Measurements from ENCODE around the gene PLEKHN1.

PLEKHN1 gene

GRCh38 chr1:980602-981395, 14.5 kb downstream of the PLEKHN1 start:
- peaks cover 0 to 40% (median 9%) of the 10 kb centered on the region in 5 experiments for H3K27me3 ChIP-seq (replicated peaks in 2 of 5; ENCODE audit: control insufficient read depth in 4 of 5, insufficient read depth in 5 of 5, low read length in 4 of 5)
- H3K27ac ChIP-seq (ENCODE audit: insufficient read depth in 1 of 2, low read depth in 1 of 2, low read length in 2 of 2, poor library complexity in 1 of 2, severe bottlenecking in 2 of 2), result no peak overlapping the region
- 86% methylated on average over 32 of the region's 35 CpGs for WGBS (ENCODE audit: insufficient coverage)
- H3K9me3 ChIP-seq (ENCODE audit: control extremely low read depth in 1 of 5, control insufficient read depth in 4 of 5, insufficient read depth in 2 of 5, low read depth in 1 of 5, low read length in 4 of 5), result no peaks in the 10 kb centered on the region
- no peak overlapping the region for H3K4me3 ChIP-seq (ENCODE audit: control insufficient read depth in 1 of 7, extremely low read depth in 1 of 7, insufficient read depth in 4 of 7, low read depth in 2 of 7, low read length in 6 of 7)
- DNase-seq, result no peak
- H3K4me1 ChIP-seq (ENCODE audit: control extremely low read depth in 1 of 4, control insufficient read depth in 4 of 4, insufficient read depth in 4 of 4, low read length in 3 of 4), result peaks cover 0 to 8% (median 6%) of the 10 kb centered on the region in 4 experiments
- ChIA-PET POLR2A (interaction anchor here (0.9 kb wide), 1 partner anchor 14 kb away, joined by 3 read pairs; no protein-coding TSS in a partner anchor), CTCF (interaction anchor here (0.9 to 6.5 kb wide), 8 partner anchors 12 to 82 kb away, joined by 3 to 58 read pairs (median 5); partner anchors contain the start of gene ISG15)
- no peaks in the 10 kb centered on the region for H3K36me3 ChIP-seq (ENCODE audit: control insufficient read depth in 4 of 4, insufficient read depth in 4 of 4, low read length in 3 of 4)

DNA sequence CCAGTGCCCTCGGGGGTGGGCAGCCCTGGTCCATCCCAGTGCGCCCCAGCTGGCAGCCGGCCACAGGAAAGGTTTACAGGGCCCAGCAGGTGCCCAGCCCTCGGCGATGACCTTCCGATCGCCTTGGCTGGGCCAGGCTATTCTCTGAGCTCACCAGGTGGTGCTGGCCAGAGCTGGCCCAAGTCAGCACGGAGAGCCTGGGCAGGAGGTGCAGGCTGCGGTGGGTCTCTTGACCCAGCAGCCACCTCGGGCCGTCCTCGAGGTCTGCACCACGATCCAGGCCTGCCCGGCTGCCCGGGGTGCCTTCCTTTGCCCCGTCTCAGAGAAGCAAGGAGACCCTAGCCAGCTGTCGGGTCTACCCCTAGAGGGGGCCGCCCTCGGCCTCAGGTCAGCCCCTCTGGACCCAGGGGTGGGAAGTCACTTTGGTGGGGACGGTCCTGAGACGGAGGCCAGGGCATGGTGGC, 15.2 kb downstream of the PLEKHN1 start:
- Histone ChIP-seq H3K9me3 (ENCODE audit: control extremely low read depth in 1 of 5, control insufficient read depth in 4 of 5, insufficient read depth in 2 of 5, low read depth in 1 of 5, low read length in 4 of 5) (no peaks in the 10 kb centered on the region), H3K36me3 (ENCODE audit: control insufficient read depth in 4 of 4, insufficient read depth in 4 of 4, low read length in 3 of 4) (no peaks in the 10 kb centered on the region), H3K27me3 (replicated peaks in 2 of 5; ENCODE audit: control insufficient read depth in 4 of 5, insufficient read depth in 5 of 5, low read length in 4 of 5) (peaks cover 0 to 43% (median 10%) of the 10 kb centered on the region in 5 experiments), H3K4me3 (ENCODE audit: control insufficient read depth in 1 of 7, extremely low read depth in 1 of 7, insufficient read depth in 4 of 7, low read depth in 2 of 7, low read length in 6 of 7) (no peak overlapping the region), H3K4me1 (ENCODE audit: control extremely low read depth in 1 of 4, control insufficient read depth in 4 of 4, insufficient read depth in 4 of 4, low read length in 3 of 4) (peaks cover 0 to 1% (median 0%) of the 10 kb centered on the region in 4 experiments), H3K27ac (ENCODE audit: insufficient read depth in 1 of 2, low read depth in 1 of 2, low read length in 2 of 2, poor library complexity in 1 of 2, severe bottlenecking in 2 of 2) (no peak overlapping the region)
- DNase-seq, result no peak
- CTCF ChIA-PET, result interaction anchor here (1.2 to 6.5 kb wide), 7 partner anchors 11 to 81 kb away, joined by 3 to 58 read pairs (median 6); partner anchors contain the start of genes AGRN and ISG15
- WGBS (ENCODE audit: insufficient coverage), result 92% methylated on average over 18 of the region's 21 CpGs
- POLR2A ChIA-PET, result interaction anchor here (0.9 kb wide), 1 partner anchor 14 kb away, joined by 3 read pairs; no protein-coding TSS in a partner anchor

GRCh38 chr1:981955-982558, 15.8 kb downstream of the PLEKHN1 start, which contains the start of gene PERM1:
TSS of gene PERM1 (minus strand) at chr1:982093. CDS start at chr1:981029, 1,064 bp downstream.
- H3K27ac ChIP-seq (ENCODE audit: insufficient read depth in 1 of 2, low read depth in 1 of 2, low read length in 2 of 2, poor library complexity in 1 of 2, severe bottlenecking in 2 of 2), result no peak within 1 kb of the TSS
- H3K4me1 ChIP-seq (ENCODE audit: control extremely low read depth in 1 of 4, control insufficient read depth in 4 of 4, insufficient read depth in 4 of 4, low read length in 3 of 4), result peaks cover 0 to 1% (median 0%) of the 10 kb centered on the region in 4 experiments
- H3K36me3 ChIP-seq (ENCODE audit: control insufficient read depth in 4 of 4, insufficient read depth in 4 of 4, low read length in 3 of 4), result no peaks in the 10 kb centered on the region
- ChIA-PET POLR2A (interaction anchor here (0.9 kb wide), 1 partner anchor 13 kb away, joined by 3 read pairs; no protein-coding TSS in a partner anchor), CTCF (interaction anchor here (1.2 to 6.5 kb wide), 11 partner anchors 11 to 268 kb away, joined by 3 to 58 read pairs (median 5); partner anchors contain the start of genes AGRN, ISG15 and PLEKHN1)
- no peaks in the 10 kb centered on the region for H3K9me3 ChIP-seq (ENCODE audit: control extremely low read depth in 1 of 5, control insufficient read depth in 4 of 5, insufficient read depth in 2 of 5, low read depth in 1 of 5, low read length in 4 of 5)
- peaks cover 0 to 47% (median 10%) of the 10 kb centered on the region in 5 experiments for H3K27me3 ChIP-seq (replicated peaks in 2 of 5; ENCODE audit: control insufficient read depth in 4 of 5, insufficient read depth in 5 of 5, low read length in 4 of 5)
- no peak for DNase-seq
- no peak within 1 kb of the TSS for H3K4me3 ChIP-seq (ENCODE audit: control insufficient read depth in 1 of 7, extremely low read depth in 1 of 7, insufficient read depth in 4 of 7, low read depth in 2 of 7, low read length in 6 of 7)
- WGBS (ENCODE audit: insufficient coverage), result 67% methylated on average over 28 of the region's 28 CpGs

DNA sequence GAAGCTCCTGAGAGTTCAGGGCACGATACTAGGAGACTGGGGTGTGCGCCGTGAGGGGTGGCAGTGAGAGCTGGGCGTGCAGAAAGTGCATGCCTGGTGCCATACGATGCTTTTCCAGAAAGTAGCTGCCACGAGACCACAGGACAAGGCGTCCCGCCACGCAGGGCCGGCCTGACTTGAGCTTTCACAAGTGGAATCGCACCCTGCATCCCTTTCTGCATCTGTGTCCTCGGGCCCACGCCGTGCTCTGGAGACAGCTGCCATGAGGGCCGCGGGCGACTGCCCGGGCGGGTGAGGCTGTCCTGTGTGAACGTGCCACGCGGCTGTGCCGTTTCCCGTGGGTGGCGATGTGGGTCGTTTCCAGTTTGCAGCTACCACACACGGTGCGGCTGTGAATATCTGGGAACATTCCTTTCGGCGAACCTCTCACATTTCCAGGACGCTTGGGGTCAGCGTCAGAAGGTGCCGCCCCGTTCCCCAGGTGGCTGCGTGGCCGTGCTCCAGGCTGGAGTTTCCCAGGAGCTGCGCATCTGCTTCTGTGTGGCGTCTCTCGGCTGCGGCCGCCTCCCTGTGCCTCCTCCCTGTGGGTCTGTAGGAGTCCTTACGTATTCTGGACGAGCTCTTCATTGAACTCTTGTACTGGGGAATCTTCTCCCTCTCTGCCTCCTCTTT, 16.6 kb downstream of the PLEKHN1 start:
- H3K4me3 ChIP-seq (ENCODE audit: control insufficient read depth in 1 of 7, extremely low read depth in 1 of 7, insufficient read depth in 4 of 7, low read depth in 2 of 7, low read length in 6 of 7), result no peak overlapping the region
- peaks cover 0 to 1% (median 0%) of the 10 kb centered on the region in 4 experiments for H3K4me1 ChIP-seq (ENCODE audit: control extremely low read depth in 1 of 4, control insufficient read depth in 4 of 4, insufficient read depth in 4 of 4, low read length in 3 of 4)
- no peak for DNase-seq
- H3K27ac ChIP-seq (ENCODE audit: insufficient read depth in 1 of 2, low read depth in 1 of 2, low read length in 2 of 2, poor library complexity in 1 of 2, severe bottlenecking in 2 of 2), result no peak overlapping the region
- H3K27me3 ChIP-seq (replicated peaks in 2 of 5; ENCODE audit: control insufficient read depth in 4 of 5, insufficient read depth in 5 of 5, low read length in 4 of 5), result peaks cover 0 to 47% (median 10%) of the 10 kb centered on the region in 5 experiments
- ChIA-PET POLR2A (interaction anchor here (1.4 kb wide), 1 partner anchor 15 kb away, joined by 3 read pairs; no protein-coding TSS in a partner anchor), CTCF (interaction anchor here (1.2 to 6.5 kb wide), 11 partner anchors 10 to 267 kb away, joined by 4 to 58 read pairs (median 5); partner anchors contain the start of genes AGRN and PLEKHN1)
- H3K36me3 ChIP-seq (ENCODE audit: control insufficient read depth in 4 of 4, insufficient read depth in 4 of 4, low read length in 3 of 4), result no peaks in the 10 kb centered on the region
- WGBS (ENCODE audit: insufficient coverage), result 87% methylated on average over 43 of the region's 43 CpGs
- H3K9me3 ChIP-seq (ENCODE audit: control extremely low read depth in 1 of 5, control insufficient read depth in 4 of 5, insufficient read depth in 2 of 5, low read depth in 1 of 5, low read length in 4 of 5), result no peaks in the 10 kb centered on the region

GRCh38 chr1:983798-984475, 17.7 kb downstream of the PLEKHN1 start:
- no peak overlapping the region for H3K4me3 ChIP-seq (ENCODE audit: control insufficient read depth in 1 of 7, extremely low read depth in 1 of 7, insufficient read depth in 4 of 7, low read depth in 2 of 7, low read length in 6 of 7)
- no peak overlapping the region for H3K27ac ChIP-seq (ENCODE audit: insufficient read depth in 1 of 2, low read depth in 1 of 2, low read length in 2 of 2, poor library complexity in 1 of 2, severe bottlenecking in 2 of 2)
- DNase-seq, result peak in 2 of 3 donors; percentile 40 to 50
- peaks cover 0 to 52% (median 13%) of the 10 kb centered on the region in 5 experiments for H3K27me3 ChIP-seq (replicated peaks in 2 of 5; ENCODE audit: control insufficient read depth in 4 of 5, insufficient read depth in 5 of 5, low read length in 4 of 5)
- CTCF ChIA-PET, result interaction anchor here (0.7 to 6.5 kb wide), 18 partner anchors 9 to 308 kb away, joined by 3 to 58 read pairs (median 5); partner anchors contain the start of genes AGRN and PLEKHN1
- H3K9me3 ChIP-seq (ENCODE audit: control extremely low read depth in 1 of 5, control insufficient read depth in 4 of 5, insufficient read depth in 2 of 5, low read depth in 1 of 5, low read length in 4 of 5), result no peaks in the 10 kb centered on the region
- WGBS (ENCODE audit: insufficient coverage), result 39% methylated on average over 15 of the region's 29 CpGs
- POLR2A ChIA-PET, result interaction anchor here (1.4 kb wide), 1 partner anchor 14 kb away, joined by 3 read pairs; no protein-coding TSS in a partner anchor
- H3K36me3 ChIP-seq (ENCODE audit: control insufficient read depth in 4 of 4, insufficient read depth in 4 of 4, low read length in 3 of 4), result no peaks in the 10 kb centered on the region
- H3K4me1 ChIP-seq (ENCODE audit: control extremely low read depth in 1 of 4, control insufficient read depth in 4 of 4, insufficient read depth in 4 of 4, low read length in 3 of 4), result peaks cover 0 to 1% (median 0%) of the 10 kb centered on the region in 4 experiments

DNA sequence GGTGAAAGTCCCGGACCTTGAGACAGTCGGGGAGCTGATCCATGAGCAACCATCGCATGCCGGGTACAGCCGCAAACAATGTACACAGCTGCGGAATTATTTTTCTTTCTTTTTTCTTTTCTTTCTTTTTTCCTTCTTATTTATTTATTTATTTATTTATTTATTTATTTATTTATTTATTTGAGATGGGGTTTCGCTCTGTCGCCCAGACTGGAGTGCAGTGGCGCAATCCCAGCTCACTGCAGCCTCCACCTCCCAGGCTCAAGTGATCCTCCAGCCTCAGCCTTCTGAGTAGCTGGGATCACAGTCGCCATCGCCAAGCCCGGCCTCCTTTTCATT, 18.2 kb downstream of the PLEKHN1 start:
- Histone ChIP-seq H3K27ac (ENCODE audit: insufficient read depth in 1 of 2, low read depth in 1 of 2, low read length in 2 of 2, poor library complexity in 1 of 2, severe bottlenecking in 2 of 2) (no peak overlapping the region), H3K4me3 (ENCODE audit: control insufficient read depth in 1 of 7, extremely low read depth in 1 of 7, insufficient read depth in 4 of 7, low read depth in 2 of 7, low read length in 6 of 7) (no peak overlapping the region), H3K27me3 (replicated peaks in 2 of 5; ENCODE audit: control insufficient read depth in 4 of 5, insufficient read depth in 5 of 5, low read length in 4 of 5) (peaks cover 0 to 56% (median 13%) of the 10 kb centered on the region in 5 experiments), H3K36me3 (ENCODE audit: control insufficient read depth in 4 of 4, insufficient read depth in 4 of 4, low read length in 3 of 4) (no peaks in the 10 kb centered on the region), H3K4me1 (ENCODE audit: control extremely low read depth in 1 of 4, control insufficient read depth in 4 of 4, insufficient read depth in 4 of 4, low read length in 3 of 4) (peaks cover 0 to 1% (median 0%) of the 10 kb centered on the region in 4 experiments), H3K9me3 (ENCODE audit: control extremely low read depth in 1 of 5, control insufficient read depth in 4 of 5, insufficient read depth in 2 of 5, low read depth in 1 of 5, low read length in 4 of 5) (no peaks in the 10 kb centered on the region)
- 58% methylated on average over 5 of the region's 12 CpGs for WGBS (ENCODE audit: insufficient coverage)
- CTCF ChIA-PET, result interaction anchor here (0.7 to 6.5 kb wide), 14 partner anchors 8 to 307 kb away, joined by 3 to 58 read pairs (median 4); partner anchors contain the start of genes AGRN and PLEKHN1
- DNase-seq, result no peak
- POLR2A ChIA-PET, result no interaction called here

Data from common myeloid progenitor, CD34-positive (primary cell).